Measurements from ENCODE around the gene CREG2.

- TF ChIP-seq CTCF (IDR thresholded peaks at IDR 0.05) (no peak), EZH2 (IDR thresholded peaks at IDR 0.05; ENCODE audit: borderline replicate concordance, insufficient read depth, low read depth, low read length, poor library complexity, severe bottlenecking) (no peak)
Measured at GRCh38 chr2:101369100-101369499, 18.2 kb downstream of the CREG2 start.

All from B cell (primary cell).